HG03342 (cell line): ENCODE measurements around the gene TPCN2.

ENCODE experiments used
- ATAC-seq: cut with Tn5 transposase; IDR thresholded peaks from one replicate; pipeline ENCODE4 v1.9.1; 2021; ENCODE audit warnings: mild to moderate bottlenecking, moderate library complexity; ENCODE audit not compliant: unreplicated experiment

TPCN2 gene

GRCh38 chr11:69180226-69180625, 131.5 kb downstream of the TPCN2 start:
- no peak for ATAC-seq

GRCh38 chr11:69180726-69181125, 132.0 kb downstream of the TPCN2 start:
- no peak for ATAC-seq

GRCh38 chr11:69183613-69184012, 134.9 kb downstream of the TPCN2 start:
- no peak for ATAC-seq
